ENCODE results near the gene MACROH2A2.

GRCh38 chr10:70160798-70161197 lies 108.2 kb downstream of the MACROH2A2 start:
- TF ChIP-seq CTCF (IDR thresholded peaks at IDR 0.05; ENCODE audit: insufficient read depth, low read depth, low read length) (no peak), EZH2 (IDR thresholded peaks at IDR 0.05; ENCODE audit: insufficient read depth, low read length) (no peak)

Data from astrocyte (in vitro differentiated cells and primary cell).